CD4-positive, alpha-beta T cell treated with Interleukin-4 for 1 hour (primary cell): ENCODE measurements around the gene PLA2G7.
A peak's percentile ranks its signal among the peaks of the same experiment; 100 is the strongest.
"Not testable (repeated sequence)": the region's sequence is repeated elsewhere in the genome, so short reads cannot be mapped to it uniquely, and the experiment has no call there.

Source experiments
- DNase-seq, 2 donors: peaks; one replicate each; pipeline ENCODE4 v3.0.0-alpha.2; 2020 to 2022

PLA2G7 gene

DNA sequence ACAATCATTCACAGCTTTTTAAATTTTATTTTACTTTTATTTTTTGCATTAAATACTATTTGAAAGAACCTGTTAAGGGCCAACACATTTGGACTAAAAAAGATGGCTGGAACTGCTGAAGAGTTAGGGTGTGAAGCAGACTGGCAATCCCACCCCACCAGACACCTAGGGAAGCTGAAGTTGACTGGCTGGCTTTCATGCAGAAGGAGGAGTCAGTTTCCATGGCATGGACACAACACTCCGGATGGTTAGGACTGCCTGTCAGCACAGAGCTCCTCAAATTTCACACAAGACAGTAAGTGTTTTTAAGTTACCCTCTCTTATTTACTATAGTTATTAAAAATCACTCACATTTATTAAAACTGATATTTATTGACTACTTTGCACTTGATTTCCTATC lies 11.5 kb upstream of the PLA2G7 start, which contains the start of gene ANKRD66:
Gene ANKRD66, plus strand, starts transcription at position 238 of the 400 bp plus-strand sequence. CDS start 5,016 bp downstream, outside the sequence.
- no peak for DNase-seq

GRCh38 chr6:46745973-46746372 lies 10.8 kb upstream of the PLA2G7 start:
- no peak for DNase-seq

- not testable (repeated sequence) for DNase-seq
Observed at GRCh38 chr6:46744159-46744725, 9.1 kb upstream of the PLA2G7 start.

DNA sequence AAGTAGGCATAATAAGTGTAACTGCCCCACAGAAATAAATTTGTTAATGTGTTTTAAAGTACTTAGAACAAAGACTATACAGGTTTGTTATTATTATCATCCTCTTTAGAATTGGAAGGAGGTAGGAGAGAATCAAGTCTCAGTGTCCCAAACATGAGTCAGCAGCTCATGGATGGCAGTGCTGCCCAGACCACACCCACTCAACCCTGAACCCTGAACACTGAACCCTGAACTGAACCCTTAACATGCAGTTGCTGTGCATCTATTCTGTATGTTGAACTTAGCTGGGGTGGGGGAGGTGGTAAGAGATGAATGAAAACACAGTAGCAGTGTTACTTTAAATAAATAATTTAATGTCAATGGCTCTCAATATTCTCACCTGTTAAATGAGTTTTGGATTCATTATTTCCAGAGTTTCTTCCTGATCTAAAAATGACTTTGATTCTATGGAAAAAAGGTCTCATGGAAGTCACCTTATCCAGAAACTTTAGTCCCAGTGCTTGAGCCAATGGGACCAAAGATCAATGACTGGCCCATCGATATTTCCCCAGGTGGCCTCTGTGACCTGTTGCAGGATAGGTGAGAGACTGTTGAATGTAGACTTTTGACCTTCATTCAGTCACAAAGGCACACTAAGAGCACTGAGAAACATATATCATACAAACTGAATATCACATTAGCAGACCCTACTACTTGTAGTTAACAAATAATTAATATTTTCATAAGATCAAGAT lies 8.4 kb upstream of the PLA2G7 start:
- DNase-seq: no peak

DNA sequence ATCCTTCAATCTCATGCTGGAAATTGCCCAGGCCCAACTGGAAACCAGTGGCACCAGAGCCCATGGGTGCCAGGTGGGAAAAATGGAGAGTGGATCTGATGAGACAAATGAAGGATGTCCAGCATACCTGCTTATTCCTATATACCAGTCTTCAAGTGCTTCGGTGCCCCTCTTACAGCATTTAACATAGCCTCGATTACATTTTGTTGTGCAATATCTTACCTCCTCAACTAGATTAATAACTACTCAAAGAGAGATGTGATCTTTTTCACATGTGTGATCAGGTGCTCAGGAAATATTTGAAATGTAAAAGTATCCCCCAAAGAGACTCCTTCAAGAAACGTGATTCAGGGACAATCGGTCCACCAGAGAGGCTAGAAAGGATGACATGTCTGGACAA lies 6.7 kb upstream of the PLA2G7 start:
- DNase-seq: no peak

DNA sequence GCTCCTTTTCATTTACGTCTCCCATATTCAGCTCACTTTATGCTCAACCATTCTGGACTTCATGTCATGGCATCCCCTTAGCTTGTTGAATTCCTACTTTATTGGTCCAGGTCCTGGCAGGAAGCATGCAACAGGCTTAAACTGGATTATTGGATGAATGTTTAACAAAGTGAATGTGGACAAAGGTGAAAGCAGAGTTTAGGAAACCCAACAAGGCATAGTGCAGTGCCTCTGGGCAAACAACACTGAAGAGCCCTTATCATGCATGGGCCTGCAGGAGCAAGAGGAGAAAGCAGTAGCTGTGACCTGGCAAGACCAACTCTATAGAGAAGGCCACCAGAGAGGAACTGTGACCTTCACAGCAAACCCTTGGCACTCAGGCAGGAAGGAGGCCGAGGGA lies 6.3 kb upstream of the PLA2G7 start:
- DNase-seq: no peak

- no peak for DNase-seq
Observed at GRCh38 chr6:46736906-46737305, 1.7 kb upstream of the PLA2G7 start.

DNA sequence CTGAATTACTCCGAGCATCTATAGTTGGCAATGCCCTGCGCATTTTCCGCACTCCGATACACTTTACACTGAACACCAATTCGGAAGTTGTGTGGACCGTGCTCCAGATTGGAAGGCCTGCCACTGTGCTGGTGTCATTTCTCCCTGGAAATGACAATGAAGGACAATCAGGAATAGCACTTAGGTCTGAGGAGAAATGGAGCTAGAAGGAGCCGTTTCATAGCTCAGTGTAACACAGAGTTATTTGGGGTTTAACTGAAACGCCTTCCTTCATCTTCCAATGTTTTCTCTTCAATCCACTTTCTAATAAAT lies 501 bp upstream of the PLA2G7 start:
- no peak for DNase-seq

DNA sequence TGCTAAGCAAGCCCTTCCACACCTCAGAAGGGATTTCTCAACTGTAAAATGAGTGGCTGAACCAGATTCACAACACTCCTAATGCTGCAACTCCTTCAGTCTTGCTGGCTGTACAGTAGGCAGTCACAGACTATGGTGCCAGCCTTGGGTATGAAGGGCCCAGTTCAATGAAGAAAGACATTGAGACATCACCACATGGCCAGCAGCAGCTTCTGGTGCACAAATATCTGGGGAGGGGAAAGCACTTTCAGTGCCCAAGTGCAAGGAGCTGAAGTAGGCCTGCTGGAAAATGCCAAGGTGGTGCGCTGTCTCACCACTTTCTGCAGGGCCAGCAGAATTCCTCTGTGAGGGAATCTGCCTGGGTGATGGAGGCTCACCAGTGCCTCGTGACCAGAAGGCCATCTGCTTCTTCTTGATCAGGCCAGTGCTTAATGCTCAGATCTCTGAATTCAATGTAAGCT lies 1.8 kb downstream of the PLA2G7 start:
- no peak for DNase-seq

DNA sequence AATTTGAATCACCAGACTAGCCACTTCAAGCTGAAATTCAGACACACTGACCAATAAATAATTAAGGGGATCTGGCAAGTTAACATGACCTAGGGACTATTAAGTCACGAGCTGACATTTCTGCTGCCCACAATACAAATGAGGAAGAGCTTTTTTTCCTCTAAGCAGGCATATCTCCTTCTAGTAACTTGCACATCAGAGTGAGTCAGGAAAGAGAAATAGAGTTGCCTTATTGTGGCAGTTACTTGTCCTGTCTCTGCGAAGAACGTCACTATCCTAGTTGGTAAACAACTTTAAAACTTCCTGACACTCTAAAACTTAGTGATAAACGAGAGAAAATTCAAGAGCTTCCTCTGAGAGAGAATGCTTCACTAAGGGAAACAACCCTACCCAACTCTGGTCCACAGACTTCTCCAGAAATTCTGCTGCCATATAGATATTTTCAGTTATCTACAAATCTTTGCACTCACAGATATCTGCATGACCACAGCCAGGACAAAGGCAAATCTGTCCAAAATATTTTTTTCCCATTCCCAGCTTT lies 4.2 kb downstream of the PLA2G7 start:
- no peak for DNase-seq

GRCh38 chr6:46729787-46730326 lies 5.3 kb downstream of the PLA2G7 start:
- no peak for DNase-seq

GRCh38 chr6:46720401-46720800 lies 14.8 kb downstream of the PLA2G7 start:
- no peak for DNase-seq

DNA sequence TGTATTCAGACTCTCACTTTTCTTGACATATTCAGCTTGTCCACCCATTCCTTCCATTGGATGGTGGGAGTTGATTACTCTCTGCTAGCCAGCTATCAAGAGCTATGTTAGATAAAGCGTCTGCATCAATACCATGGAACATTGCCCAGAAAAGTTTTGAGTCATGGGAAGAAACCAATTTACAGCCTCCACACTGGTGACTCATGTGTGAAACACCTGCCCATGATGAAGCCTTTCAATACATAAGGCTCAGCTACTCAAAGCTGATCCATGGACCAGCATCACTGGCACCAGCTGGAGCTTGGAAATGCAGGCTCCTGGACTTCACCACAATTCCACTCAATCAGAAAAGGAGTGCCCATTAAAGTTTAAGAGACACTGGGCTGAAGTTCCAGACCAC lies 16.1 kb downstream of the PLA2G7 start:
- DNase-seq: no peak

DNA sequence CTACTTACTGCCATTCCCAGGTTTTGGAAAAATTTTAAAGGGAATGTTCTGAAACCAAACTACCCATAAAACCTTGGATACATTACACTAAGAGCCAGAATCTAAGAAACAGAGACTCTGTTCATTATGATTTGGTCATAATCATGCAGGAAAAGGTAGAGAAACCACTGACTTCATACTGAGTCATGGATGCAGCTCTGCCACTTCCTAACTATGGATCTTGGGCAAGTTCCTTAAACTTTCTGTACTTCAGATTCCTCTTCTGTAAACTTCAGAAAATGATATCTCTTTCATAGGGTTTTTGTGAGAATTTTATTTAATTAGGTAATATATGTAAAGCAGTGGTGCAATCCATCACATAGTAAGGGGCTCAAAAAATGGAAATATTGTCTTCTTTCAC lies 20.0 kb downstream of the PLA2G7 start:
- DNase-seq: peak in 1 of 2 donors; percentile 23

DNA sequence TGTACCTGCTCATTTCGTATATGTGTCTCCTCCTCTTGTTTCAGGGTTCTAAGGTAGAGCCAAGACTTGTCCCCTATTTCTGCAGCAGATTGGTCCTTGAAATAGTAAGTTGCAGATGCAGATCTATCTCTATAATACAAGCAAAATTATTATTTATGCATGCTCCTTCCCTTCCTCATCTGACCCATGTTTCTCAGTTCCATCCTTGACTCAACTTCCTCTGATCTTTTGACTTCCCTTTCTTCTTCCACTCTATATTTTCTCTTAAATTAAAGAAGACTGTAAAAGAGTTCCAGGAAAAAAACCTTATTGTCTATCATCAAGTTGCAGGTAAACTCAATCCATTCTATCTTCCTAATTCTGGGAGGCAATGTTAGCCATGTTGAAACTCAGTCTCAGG lies 23.7 kb downstream of the PLA2G7 start:
- no peak for DNase-seq

GRCh38 chr6:46706464-46706863 lies 28.7 kb downstream of the PLA2G7 start:
- no peak for DNase-seq

DNA sequence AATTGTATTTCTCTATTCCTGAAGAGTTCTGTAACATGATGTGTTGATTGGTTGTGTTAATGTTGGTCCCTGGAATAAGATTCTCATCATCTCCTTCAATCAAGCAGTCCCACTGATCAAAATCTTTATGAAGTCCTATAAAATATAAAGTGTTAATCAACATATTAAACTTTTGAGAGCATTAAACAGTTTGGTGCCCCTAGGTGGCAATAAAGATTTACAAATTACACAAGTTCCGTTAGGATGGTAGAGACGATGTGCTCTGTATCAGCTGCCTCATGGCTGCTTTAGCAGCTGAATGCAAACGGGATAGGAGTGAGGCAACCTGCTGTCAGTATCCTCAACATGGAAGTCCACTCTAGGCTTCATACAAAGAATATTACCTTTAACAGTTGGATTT lies 30.6 kb downstream of the PLA2G7 start:
- peak; percentile 2 to 13 for DNase-seq

DNA sequence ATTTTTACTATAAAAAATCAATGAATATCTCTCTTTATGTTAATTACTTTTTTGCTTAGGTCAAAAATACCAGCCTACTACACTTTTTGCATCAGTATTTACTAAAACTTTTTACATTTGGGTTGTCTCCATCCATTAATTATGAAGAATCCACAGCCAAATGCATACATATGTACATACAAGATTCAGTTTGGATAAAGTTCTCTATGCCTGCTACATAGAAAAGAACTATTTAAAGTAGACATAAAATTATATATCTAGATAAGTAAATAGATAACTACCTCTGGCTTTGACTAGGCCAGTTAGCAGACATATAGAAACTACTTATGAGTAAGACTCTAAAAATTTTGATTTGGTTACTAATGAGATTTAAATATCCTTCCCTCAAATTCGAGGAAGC lies 35.2 kb downstream of the PLA2G7 start:
- DNase-seq: no peak

DNA sequence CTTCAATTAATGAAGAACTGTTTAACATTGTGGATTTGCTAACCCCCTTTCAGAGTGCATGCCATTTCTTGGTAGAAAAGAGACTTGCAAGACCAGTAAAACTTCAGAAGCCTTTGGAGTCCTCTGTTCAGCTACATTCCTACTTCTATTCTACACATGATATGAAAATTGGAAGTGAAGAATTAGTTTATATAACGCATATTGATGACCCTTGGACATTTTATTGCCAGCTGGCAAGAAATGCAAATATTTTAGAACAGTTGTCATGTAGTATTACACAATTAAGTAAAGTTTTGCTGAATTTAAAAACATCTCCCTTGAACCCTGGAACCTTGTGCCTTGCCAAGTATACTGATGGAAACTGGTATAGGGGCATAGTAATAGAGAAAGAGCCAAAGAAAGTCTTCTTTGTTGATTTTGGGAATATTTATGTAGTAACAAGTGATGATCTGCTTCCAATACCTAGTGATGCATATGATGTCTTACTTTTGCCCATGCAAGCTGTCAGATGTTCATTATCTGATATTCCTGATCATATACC lies 44.2 kb downstream of the PLA2G7 start:
- no peak for DNase-seq

DNA sequence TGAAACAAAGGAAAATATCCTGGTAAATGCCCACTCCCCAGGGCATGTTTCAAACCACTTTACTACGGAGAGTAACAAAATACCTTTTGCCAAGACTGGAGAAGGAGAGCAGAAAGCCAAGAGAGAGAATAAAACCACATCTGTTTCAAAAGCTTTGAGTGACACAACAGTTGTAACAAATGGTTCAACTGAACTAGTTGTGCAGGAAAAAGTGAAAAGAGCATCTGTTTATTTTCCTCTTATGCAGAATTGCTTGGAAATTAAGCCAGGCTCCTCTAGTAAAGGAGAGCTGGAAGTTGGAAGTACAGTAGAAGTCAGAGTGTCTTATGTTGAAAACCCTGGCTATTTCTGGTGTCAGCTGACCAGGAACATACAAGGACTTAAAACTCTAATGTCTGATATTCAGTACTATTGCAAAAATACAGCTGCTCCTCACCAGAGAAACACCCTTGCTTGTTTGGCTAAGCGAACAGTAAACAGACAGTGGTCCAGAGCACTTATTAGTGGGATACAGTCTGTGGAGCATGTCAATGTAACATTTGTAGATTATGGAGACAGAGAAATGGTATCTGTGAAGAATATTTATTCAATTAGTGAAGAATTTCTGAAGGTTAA lies 44.9 kb downstream of the PLA2G7 start:
- DNase-seq: no peak

DNA sequence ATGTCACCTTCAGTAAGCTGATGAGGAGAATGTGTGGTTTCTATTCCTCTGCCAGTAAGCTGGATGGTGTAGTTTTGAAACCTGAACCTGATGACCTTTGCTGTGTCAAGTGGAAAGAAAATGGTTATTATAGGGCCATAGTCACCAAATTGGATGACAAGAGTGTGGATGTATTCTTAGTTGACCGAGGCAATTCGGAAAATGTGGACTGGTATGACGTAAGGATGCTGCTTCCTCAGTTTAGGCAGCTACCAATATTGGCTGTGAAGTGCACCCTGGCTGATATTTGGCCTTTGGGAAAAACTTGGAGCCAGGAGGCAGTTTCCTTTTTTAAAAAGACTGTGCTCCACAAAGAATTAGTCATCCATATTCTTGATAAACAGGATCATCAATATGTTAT lies 45.5 kb downstream of the PLA2G7 start:
- no peak for DNase-seq

GRCh38 chr6:46688966-46689335 lies 46.2 kb downstream of the PLA2G7 start:
- no peak for DNase-seq

DNA sequence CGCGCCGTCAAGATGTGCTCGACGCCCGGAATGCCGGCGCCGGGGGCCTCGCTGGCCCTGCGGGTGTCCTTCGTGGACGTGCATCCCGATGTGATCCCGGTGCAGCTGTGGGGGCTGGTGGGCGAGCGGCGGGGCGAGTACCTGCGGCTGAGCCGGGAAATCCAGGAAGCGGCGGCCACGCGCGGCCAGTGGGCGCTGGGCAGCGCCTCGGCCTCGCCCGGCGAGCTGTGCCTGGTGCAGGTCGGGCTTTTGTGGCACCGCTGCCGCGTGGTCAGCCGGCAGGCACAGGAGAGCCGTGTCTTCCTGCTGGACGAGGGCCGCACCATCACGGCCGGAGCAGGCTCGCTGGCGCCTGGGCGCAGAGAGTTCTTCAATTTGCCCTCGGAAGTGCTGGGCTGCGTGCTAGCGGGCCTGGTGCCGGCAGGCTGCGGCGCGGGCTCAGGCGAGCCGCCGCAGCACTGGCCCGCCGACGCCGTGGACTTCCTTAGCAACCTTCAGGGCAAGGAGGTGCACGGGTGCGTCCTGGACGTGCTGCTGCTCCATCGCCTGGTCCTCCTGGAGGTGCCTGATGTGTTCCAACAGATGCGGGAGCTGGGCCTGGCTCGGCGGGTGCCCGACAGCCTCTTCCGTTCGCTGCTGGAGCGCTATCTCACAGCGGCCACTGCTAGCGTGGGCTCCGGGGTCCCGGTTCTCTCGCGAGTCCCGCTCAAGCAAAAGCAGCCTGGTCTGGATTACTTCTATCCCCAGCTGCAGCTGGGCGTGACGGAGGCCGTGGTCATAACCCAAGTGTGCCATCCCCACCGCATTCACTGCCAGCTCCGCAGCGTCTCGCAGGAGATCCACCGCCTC lies 46.8 kb downstream of the PLA2G7 start:
- DNase-seq: no peak
